ENCODE results near the gene MBNL2. TPM values are rescaled to one million over a fixed set of nuclear protein-coding genes. Genes with fewer than 3 reads are reported as not detected.

MBNL2 gene
- total RNA-seq, 2 donors from 2014 or later: 28.2 to 61.8 TPM

DNA sequence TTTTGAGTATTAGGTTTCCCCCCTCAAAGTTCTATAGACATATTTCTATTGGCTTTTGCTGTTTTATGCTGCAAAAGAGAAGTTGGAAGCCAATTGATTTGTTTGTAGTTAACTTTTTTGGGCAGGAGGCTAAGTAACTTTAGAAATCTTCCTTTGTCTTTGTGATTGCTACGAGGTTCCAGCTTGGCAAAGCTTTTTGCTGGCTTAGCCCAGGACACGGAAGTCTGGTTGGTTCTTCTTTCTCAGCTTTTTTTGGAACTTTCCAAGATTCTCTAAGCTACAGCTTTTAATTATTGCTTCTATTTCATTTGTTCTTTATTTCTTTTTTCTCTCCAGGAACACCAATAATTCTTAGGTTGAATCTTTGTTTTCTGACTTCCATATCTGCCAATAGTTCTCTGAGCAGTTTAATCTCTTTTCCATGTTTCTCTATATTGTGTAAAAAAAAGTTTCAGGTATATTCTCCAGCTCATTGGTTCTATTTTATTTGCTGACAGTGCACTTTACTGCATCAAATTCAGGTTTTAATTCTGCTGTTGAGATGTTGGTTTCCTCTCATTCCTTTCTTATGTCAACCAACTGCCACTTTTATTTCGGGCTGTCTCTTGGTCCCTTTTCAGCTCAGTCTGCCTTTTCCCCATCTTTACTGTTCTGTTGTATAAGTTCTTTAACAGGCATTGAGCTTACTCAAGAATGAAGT lies 27.8 kb downstream of the MBNL2 start:
- Histone ChIP-seq H3K27me3 (no peaks in the 10 kb centered on the region), H3K9ac (ENCODE audit: low read depth in 2 of 2, low read length in 2 of 2) (no peak overlapping the region), H3K27ac (no peak overlapping the region), H3K9me3 (no peaks in the 10 kb centered on the region), H3K36me3 (no peaks in the 10 kb centered on the region), H3K4me3 (no peak overlapping the region), H3K4me1 (no peaks in the 10 kb centered on the region)
- TF ChIP-seq, protein P1, sequence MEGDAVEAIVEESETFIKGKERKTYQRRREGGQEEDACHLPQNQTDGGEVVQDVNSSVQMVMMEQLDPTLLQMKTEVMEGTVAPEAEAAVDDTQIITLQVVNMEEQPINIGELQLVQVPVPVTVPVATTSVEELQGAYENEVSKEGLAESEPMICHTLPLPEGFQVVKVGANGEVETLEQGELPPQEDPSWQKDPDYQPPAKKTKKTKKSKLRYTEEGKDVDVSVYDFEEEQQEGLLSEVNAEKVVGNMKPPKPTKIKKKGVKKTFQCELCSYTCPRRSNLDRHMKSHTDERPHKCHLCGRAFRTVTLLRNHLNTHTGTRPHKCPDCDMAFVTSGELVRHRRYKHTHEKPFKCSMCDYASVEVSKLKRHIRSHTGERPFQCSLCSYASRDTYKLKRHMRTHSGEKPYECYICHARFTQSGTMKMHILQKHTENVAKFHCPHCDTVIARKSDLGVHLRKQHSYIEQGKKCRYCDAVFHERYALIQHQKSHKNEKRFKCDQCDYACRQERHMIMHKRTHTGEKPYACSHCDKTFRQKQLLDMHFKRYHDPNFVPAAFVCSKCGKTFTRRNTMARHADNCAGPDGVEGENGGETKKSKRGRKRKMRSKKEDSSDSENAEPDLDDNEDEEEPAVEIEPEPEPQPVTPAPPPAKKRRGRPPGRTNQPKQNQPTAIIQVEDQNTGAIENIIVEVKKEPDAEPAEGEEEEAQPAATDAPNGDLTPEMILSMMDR (IDR thresholded peaks at IDR 0.05): no peak
- intact Hi-C loops (cut with DNase I): no loop called here
- DNase-seq: no peak

DNA sequence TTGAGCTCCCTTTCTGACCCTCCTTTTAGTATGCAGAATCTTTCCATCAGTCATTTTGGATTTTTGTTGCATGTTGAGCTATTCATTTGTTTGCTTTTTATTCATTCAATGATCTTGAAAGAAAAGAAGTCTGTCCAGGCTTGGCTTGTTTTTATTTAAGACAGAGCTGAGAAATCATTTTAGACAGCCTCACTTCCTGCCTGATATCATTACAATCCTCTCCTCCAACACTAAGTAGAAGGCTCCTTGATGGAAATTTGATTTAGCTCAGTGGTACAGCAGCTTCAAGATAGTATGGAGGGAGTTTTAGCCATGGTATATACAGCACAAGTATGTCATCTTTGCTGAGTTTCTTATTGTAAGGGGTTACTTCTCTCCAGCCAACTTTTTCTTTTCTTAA lies 28.4 kb downstream of the MBNL2 start:
- Histone ChIP-seq H3K4me1 (no peaks in the 10 kb centered on the region), H3K4me3 (no peak overlapping the region), H3K36me3 (no peaks in the 10 kb centered on the region), H3K27ac (no peak overlapping the region), H3K9ac (ENCODE audit: low read depth in 2 of 2, low read length in 2 of 2) (no peak overlapping the region), H3K9me3 (no peaks in the 10 kb centered on the region), H3K27me3 (no peaks in the 10 kb centered on the region)
- no peak for DNase-seq
- intact Hi-C loops (cut with DNase I): no loop called here
- TF ChIP-seq, protein P1 (IDR thresholded peaks at IDR 0.05): no peak

DNA sequence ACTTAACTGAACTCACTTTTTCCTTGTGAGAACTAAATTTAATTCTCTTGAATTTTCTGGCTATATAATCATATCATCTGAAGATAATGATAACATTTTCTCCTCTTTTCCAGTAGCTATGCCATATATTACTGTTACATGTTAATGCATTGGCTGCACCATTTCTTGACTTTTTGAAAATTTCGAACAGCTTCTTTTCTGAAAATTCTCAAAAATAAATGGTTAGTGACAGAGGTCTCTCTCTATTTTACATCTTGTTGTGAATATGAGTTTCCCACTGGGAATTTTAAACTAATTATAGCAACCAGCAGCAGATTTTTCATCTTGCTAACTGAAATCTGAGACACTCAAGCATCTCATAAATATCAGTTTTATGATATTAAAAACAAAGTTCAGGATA lies 30.6 kb downstream of the MBNL2 start:
- Histone ChIP-seq H3K27me3 (no peaks in the 10 kb centered on the region), H3K4me1 (no peaks in the 10 kb centered on the region), H3K36me3 (no peaks in the 10 kb centered on the region), H3K27ac (no peak overlapping the region), H3K9me3 (no peaks in the 10 kb centered on the region), H3K4me3 (no peak overlapping the region), H3K9ac (ENCODE audit: low read depth in 2 of 2, low read length in 2 of 2) (no peak overlapping the region)
- intact Hi-C loops (cut with DNase I): no loop called here
- no peak for DNase-seq
- TF ChIP-seq, protein P1 (IDR thresholded peaks at IDR 0.05): no peak

DNA sequence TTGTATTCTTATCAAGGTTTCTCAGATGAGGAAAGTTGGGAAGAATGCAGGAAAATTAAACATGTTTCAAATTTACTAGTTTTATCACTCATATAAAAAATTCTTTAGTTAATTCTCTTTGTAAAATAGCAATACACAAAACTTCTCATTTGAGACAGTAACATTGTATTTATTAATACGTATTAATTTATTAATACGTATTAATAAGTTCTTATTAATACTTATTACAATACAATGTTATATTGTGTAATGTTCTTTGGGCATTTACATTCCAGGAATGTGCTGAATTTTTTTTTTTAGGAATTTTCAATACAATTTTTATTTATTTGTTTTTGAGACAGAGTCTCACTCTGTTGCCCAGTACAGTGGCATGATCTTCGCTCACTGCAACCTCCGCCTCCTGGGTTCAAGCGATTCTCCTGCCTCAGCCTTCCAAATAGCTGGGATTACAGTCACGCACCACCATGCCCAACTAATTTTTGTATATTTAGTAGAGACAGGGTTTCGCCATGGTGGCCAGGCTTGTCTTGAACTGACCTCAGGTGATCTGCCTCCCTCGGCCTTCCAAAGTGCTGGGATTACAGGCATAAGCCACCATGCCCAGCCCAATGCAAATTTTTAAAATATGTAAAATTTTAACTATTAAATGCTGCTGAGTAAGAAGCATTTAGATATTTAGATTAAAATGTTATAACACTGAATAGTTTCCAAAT lies 31.6 kb downstream of the MBNL2 start:
- intact Hi-C loops (cut with DNase I): no loop called here
- H3K27me3 ChIP-seq: no peaks in the 10 kb centered on the region
- H3K9ac ChIP-seq (ENCODE audit: low read depth in 2 of 2, low read length in 2 of 2): no peak overlapping the region
- H3K9me3 ChIP-seq: no peaks in the 10 kb centered on the region
- no peaks in the 10 kb centered on the region for H3K4me1 ChIP-seq
- no peak overlapping the region for H3K4me3 ChIP-seq
- H3K27ac ChIP-seq: no peak overlapping the region
- no peaks in the 10 kb centered on the region for H3K36me3 ChIP-seq
- no peak for DNase-seq
- TF ChIP-seq, protein P1 (IDR thresholded peaks at IDR 0.05): no peak

DNA sequence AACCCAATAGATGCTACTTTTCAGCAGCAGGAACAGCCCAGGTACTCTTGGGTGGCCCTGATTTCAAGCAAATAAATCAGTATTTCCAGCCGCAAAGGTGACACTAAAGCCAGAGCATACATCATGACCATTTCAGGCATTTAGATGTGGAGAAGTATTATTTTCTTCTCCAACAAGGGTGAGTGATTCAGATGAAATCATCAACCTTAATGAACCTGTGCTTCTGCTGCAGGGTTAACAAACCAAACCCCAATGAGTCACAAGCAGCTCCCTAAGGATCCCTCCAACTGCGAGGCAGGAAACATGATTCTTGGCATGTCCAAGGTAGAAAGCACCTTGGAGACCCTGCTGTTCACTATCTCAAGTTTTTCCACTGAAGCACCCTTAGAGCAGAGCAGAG lies 32.7 kb downstream of the MBNL2 start:
- no peak for DNase-seq
- TF ChIP-seq, protein P1 (IDR thresholded peaks at IDR 0.05): no peak
- Histone ChIP-seq H3K4me1 (no peaks in the 10 kb centered on the region), H3K9me3 (no peaks in the 10 kb centered on the region), H3K27ac (no peak overlapping the region), H3K27me3 (no peaks in the 10 kb centered on the region), H3K36me3 (no peaks in the 10 kb centered on the region), H3K4me3 (no peak overlapping the region), H3K9ac (ENCODE audit: low read depth in 2 of 2, low read length in 2 of 2) (no peak overlapping the region)
- intact Hi-C loops (cut with DNase I): no loop called here
